NCI-H2227 treated with DMSO at 0.1 percent for 48 hours (cell line): ENCODE results near the gene KLHL13.

ENCODE experiments used
- DNase-seq: peaks from one replicate; lab custom pipeline; 2025; lab: John Stamatoyannopoulos, UW

KLHL13 gene

GRCh38 chrX:117854806-117855205, 261.8 kb downstream of the KLHL13 start:
- DNase-seq = no peak

DNA sequence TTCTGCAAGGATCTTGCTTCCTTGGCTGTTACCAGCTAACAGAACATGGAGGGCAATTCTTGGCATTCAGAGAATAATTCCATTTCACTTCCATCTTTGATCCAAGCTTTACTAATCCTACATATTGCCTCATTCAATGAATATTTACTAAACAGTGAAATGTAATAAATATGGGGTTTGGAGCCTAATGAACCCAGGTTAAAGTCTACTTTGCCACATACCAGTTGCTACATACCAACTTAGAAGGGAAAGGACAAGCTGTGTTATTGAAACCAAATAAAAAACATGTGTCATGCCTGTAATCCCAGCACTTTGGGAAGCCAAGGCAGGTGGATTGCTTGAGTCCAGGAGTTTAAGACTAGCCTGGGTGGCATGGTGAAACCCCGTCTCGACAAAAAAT, 265.6 kb downstream of the KLHL13 start:
- no peak for DNase-seq
